H1 (cell line): ENCODE data around the gene AZI2.

Source experiments
- CBX5 ChIP-seq: fragments of 300-800, 300-1000 bp; sonication (generic); IDR thresholded peaks from 2 replicates; pipeline ENCODE4 v1.7.1; 2016; ENCODE audit warnings: antibody characterized with exemption, low read length, low read depth
- CREB1 ChIP-seq: IDR thresholded peaks from 2 replicates; pipeline ENCODE4 v1.6.1; 2012; ENCODE audit warnings: inconsistent platforms
- CTCF ChIP-seq, 3 experiments: IDR thresholded peaks; 1 replicate in 2 of 3; 2 replicates in 1 of 3; pipeline versions ENCODE4 v1.5.1 to v1.6.1; 2011; ENCODE audit warnings: low read length in 3 of 3, mild to moderate bottlenecking in 3 of 3, inconsistent platforms in 2 of 3, low read depth in 1 of 3, moderate library complexity in 1 of 3; ENCODE audit not compliant: insufficient read depth in 1 of 3; ENCODE audit errors: control extremely low read depth in 1 of 3
- EP300 ChIP-seq, 2 experiments: IDR thresholded peaks; 1 replicate in 1 of 2; 2 replicates in 1 of 2; pipeline ENCODE4 v1.6.1; 2011 to 2012; ENCODE audit warnings: low read depth in 2 of 2, low read length in 2 of 2, mild to moderate bottlenecking in 2 of 2, borderline replicate concordance in 1 of 2, inconsistent platforms in 1 of 2, moderate library complexity in 1 of 2
- EZH2 ChIP-seq: fragments of 200-600 bp; sonication (generic); IDR thresholded peaks from 2 replicates; pipeline ENCODE4 v1.7.1; 2012; ENCODE audit warnings: low read depth, mild to moderate bottlenecking, moderate library complexity, low read length, inconsistent platforms; ENCODE audit not compliant: severe bottlenecking
- FOSL1 ChIP-seq: IDR thresholded peaks from 2 replicates; pipeline ENCODE4 v1.6.1; 2011; ENCODE audit warnings: mild to moderate bottlenecking, low read depth, low read length, moderate library complexity; ENCODE audit not compliant: insufficient read depth
- MAX ChIP-seq: IDR thresholded peaks from 2 replicates; pipeline ENCODE4 v1.6.1; 2012; ENCODE audit warnings: inconsistent platforms
- POLR2A ChIP-seq, 2 experiments: IDR thresholded peaks; 1 replicate in 1 of 2; 2 replicates in 1 of 2; pipeline ENCODE4 v1.6.1; 2011; ENCODE audit warnings: low read depth in 2 of 2, low read length in 2 of 2, mild to moderate bottlenecking in 2 of 2; ENCODE audit errors: control extremely low read depth in 1 of 2
- SP1 ChIP-seq: IDR thresholded peaks from 2 replicates; pipeline ENCODE4 v1.6.1; 2011; ENCODE audit warnings: low read depth, low read length
- TAF1 ChIP-seq: IDR thresholded peaks from 2 replicates; pipeline ENCODE4 v1.6.1; 2011; ENCODE audit warnings: mild to moderate bottlenecking, low read depth, low read length

- TF ChIP-seq EP300 (IDR thresholded peaks at IDR 0.05; ENCODE audit: borderline replicate concordance in 1 of 2, low read depth in 2 of 2, low read length in 2 of 2) (no peak), CTCF (IDR thresholded peaks at IDR 0.05; ENCODE audit: control extremely low read depth in 1 of 3, insufficient read depth in 1 of 3, low read depth in 1 of 3, low read length in 3 of 3) (no peak), EZH2 (no peak), CBX5 (no peak), TAF1 (no peak), POLR2A (IDR thresholded peaks at IDR 0.05; ENCODE audit: control extremely low read depth in 1 of 2, low read depth in 2 of 2, low read length in 2 of 2) (no peak), SP1 (no peak), FOSL1 (no peak), CREB1 (no peak), MAX (no peak)
Measured at GRCh38 chr3:28300345-28300962, 48.2 kb downstream of the AZI2 start.
